OCI-LY7 (cell line): Measurements from ENCODE around the gene MGAT5B. TPM values are rescaled to one million over a fixed set of nuclear protein-coding genes. Genes with fewer than 3 reads are reported as not detected.
A peak's percentile ranks its signal among the peaks of the same experiment; 100 is the strongest.

Experiments
- BruUV-seq: library from RNA; stranded (reverse); fragments of 400-500 nt; replicated peaks from 2 replicates; lab custom pipeline; 2021; lab: Mats Ljungman, UMichigan
- CTCF ChIA-PET: fragments of 300-600 bp; sonication (Branson Sonifier 250); formaldehyde crosslinking; loops from one replicate; lab custom pipeline; 2022; ENCODE audit warnings: antibody characterized with exemption; ENCODE audit not compliant: unreplicated experiment; lab: Charles Lee
- POLR2A ChIA-PET: fragments of 300-600 bp; sonication (Branson Sonifier 250); formaldehyde crosslinking; loops from one replicate; lab custom pipeline; 2022; ENCODE audit warnings: antibody characterized with exemption; lab: Charles Lee
- DNase-seq: peaks from one replicate; pipeline ENCODE4 v3.0.0-alpha.2; 2015; ENCODE audit warnings: low spot score
- H2AFZ ChIP-seq: fragments of 200-600 bp; sonication (generic), shearing (Covaris generic); 2 replicates; pipeline ENCODE4 v1.6.1; 2014; ENCODE audit warnings: mild to moderate bottlenecking, antibody characterized with exemption, low read length, moderate library complexity
- H3K27ac ChIP-seq: fragments of 200-600 bp; sonication (generic); 2 replicates; pipeline ENCODE4 v1.5.1; 2014; ENCODE audit warnings: mixed run types, low read depth, mild to moderate bottlenecking, moderate library complexity, low read length, inconsistent platforms; ENCODE audit not compliant: poor library complexity, severe bottlenecking
- H3K36me3 ChIP-seq: fragments of 200-600 bp; sonication (generic); 2 replicates; pipeline ENCODE4 v1.6.1; 2014; ENCODE audit warnings: mild to moderate bottlenecking, antibody characterized with exemption, low read length, moderate library complexity, mixed read lengths; ENCODE audit not compliant: insufficient read depth
- H3K4me1 ChIP-seq: fragments of 200-600 bp; sonication (generic); 2 replicates; pipeline ENCODE4 v1.5.1; 2014; ENCODE audit warnings: mild to moderate bottlenecking, low read length; ENCODE audit not compliant: insufficient read depth, poor library complexity, severe bottlenecking
- H3K4me2 ChIP-seq: fragments of 200-600 bp; sonication (generic); 2 replicates; pipeline ENCODE4 v1.6.1; 2014; ENCODE audit warnings: mild to moderate bottlenecking, low read length
- H3K4me3 ChIP-seq: fragments of 200-600 bp; sonication (generic); 2 replicates; pipeline ENCODE4 v1.5.1; 2014; ENCODE audit warnings: mild to moderate bottlenecking, low read depth, low read length; ENCODE audit not compliant: poor library complexity, severe bottlenecking
- H3K79me2 ChIP-seq: fragments of 200-600 bp; sonication (generic); 2 replicates; pipeline ENCODE4 v1.6.1; 2016; ENCODE audit warnings: low read depth, mild to moderate bottlenecking, low read length, moderate library complexity, mixed read lengths; ENCODE audit not compliant: insufficient read depth
- H3K9me2 ChIP-seq: fragments of 200-600 bp; sonication (generic); 2 replicates; pipeline ENCODE4 v1.6.1; 2016; ENCODE audit warnings: mild to moderate bottlenecking, low read length, mixed read lengths; ENCODE audit not compliant: insufficient read depth
- H3K9me3 ChIP-seq: fragments of 200-600 bp; sonication (generic); 2 replicates; pipeline ENCODE4 v1.6.1; 2014; ENCODE audit warnings: mild to moderate bottlenecking, mixed run types, low read length, mixed read lengths
- H4K20me1 ChIP-seq: fragments of 200-600 bp; sonication (generic); 2 replicates; pipeline ENCODE4 v1.6.1; 2014; ENCODE audit warnings: mild to moderate bottlenecking, antibody characterized with exemption, low read length, moderate library complexity, mixed read lengths; ENCODE audit not compliant: insufficient read depth
- EZH2phosphoT487 ChIP-seq: fragments of 200-600 bp; sonication (generic); IDR thresholded peaks from 2 replicates; pipeline ENCODE4 v1.6.1; 2018; ENCODE audit warnings: low read depth, borderline replicate concordance, mild to moderate bottlenecking, mixed run types, antibody characterized with exemption, low read length, moderate library complexity, mixed read lengths
- intact Hi-C: fragments of 100-400 bp; cut with micrococcal nuclease; formaldehyde crosslinking; loops from one replicate; pipeline ENCODE4 v1.10.0; 2022; ENCODE audit not compliant: unreplicated experiment
- total RNA-seq, 2 experiments: library from RNA; depleted of rRNA in 1 of 2; stranded (reverse); fragments of >200 nt in 1 of 2; shearing (Covaris generic) in 1 of 2; gene quantifications; 2 replicates each; pipeline ENCODE4 v1.2.3, GENCODE V29; 2014 to 2022
- TF ChIP-seq, protein P1 (sequence below): fragments of 200-600 bp; sonication (generic); conservative IDR thresholded peaks from 2 replicates; pipeline ENCODE4 v1.5.1; 2014; ENCODE audit warnings: mild to moderate bottlenecking, antibody characterized with exemption, low read length, moderate library complexity, mixed read lengths

The MGAT5B gene
- total RNA-seq, 2 experiments from 2014 or later: 1.4 to 2.5 TPM

DNA sequence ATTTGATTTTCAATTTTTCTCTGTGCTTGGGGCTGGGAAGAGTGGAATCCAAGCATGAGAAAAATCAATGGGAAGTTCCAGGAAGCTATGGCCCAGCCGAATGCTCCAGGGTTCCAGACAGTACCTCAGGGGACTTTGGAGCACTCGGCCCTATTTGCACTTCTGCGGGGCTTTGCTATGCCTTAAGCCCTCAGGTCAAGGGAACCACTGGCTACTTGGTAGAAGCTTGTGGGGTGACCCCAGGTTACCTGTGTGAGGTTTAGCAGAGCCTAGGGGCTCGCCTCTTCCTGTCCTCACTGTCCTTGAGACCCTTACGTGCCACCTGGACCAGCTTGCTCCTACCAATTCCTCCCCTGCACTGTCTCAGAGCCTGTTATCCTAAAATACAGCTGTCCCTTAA, 121.3 kb downstream of the MGAT5B start:
- Histone ChIP-seq H3K4me2 (no peak overlapping the region), H3K79me2 (no peaks in the 10 kb centered on the region), H3K4me3 (no peak overlapping the region), H3K4me1 (peaks cover 14% of the 10 kb centered on the region), H3K9me2 (no peaks in the 10 kb centered on the region), H2AFZ (no peak overlapping the region), H4K20me1 (no peaks in the 10 kb centered on the region), H3K36me3 (no peaks in the 10 kb centered on the region), H3K27ac (no peak overlapping the region), H3K9me3 (no peaks in the 10 kb centered on the region)
- CTCF ChIA-PET: no interaction called here
- POLR2A ChIA-PET: interaction anchor here (0.6 to 1.3 kb wide), 2 partner anchors 11 to 16 kb away, joined by 3 read pairs; no protein-coding TSS in a partner anchor
- intact Hi-C loops: no loop called here
- DNase-seq: no peak
- no TSS peak for BruUV-seq
- TF ChIP-seq, protein P1, sequence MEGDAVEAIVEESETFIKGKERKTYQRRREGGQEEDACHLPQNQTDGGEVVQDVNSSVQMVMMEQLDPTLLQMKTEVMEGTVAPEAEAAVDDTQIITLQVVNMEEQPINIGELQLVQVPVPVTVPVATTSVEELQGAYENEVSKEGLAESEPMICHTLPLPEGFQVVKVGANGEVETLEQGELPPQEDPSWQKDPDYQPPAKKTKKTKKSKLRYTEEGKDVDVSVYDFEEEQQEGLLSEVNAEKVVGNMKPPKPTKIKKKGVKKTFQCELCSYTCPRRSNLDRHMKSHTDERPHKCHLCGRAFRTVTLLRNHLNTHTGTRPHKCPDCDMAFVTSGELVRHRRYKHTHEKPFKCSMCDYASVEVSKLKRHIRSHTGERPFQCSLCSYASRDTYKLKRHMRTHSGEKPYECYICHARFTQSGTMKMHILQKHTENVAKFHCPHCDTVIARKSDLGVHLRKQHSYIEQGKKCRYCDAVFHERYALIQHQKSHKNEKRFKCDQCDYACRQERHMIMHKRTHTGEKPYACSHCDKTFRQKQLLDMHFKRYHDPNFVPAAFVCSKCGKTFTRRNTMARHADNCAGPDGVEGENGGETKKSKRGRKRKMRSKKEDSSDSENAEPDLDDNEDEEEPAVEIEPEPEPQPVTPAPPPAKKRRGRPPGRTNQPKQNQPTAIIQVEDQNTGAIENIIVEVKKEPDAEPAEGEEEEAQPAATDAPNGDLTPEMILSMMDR: no peak
- TF ChIP-seq EZH2phosphoT487: no peak

DNA sequence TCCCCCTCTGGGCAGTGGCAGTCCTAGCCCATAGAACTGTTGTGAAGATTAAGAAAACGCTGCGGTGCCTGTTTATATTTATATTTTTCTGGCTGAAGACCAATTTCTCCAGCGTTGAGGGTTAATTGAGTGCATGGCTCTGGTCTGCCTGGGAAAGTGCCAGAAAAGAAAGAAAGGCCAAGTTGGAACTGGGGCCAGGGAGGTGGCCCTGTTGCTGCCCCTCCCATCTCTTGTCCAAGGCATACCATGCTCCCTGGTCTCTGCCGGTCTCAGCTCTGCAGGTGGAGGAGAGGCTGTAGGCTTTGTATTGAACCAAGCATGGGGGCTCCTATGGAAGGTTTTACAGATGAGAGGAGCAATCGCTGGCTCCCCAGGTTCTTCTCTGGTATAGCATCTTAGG, 124.7 kb downstream of the MGAT5B start:
- intact Hi-C loops: no loop called here
- CTCF ChIA-PET: interaction anchor here (0.7 kb wide), 1 partner anchor 98 kb away, joined by 3 read pairs; no protein-coding TSS in a partner anchor
- H3K4me3 ChIP-seq: no peak overlapping the region
- H3K9me3 ChIP-seq: no peaks in the 10 kb centered on the region
- H4K20me1 ChIP-seq: no peaks in the 10 kb centered on the region
- H3K36me3 ChIP-seq: no peaks in the 10 kb centered on the region
- H3K9me2 ChIP-seq: no peaks in the 10 kb centered on the region
- H3K4me2 ChIP-seq: no peak overlapping the region
- POLR2A ChIA-PET: interaction anchor here (0.9 to 1.1 kb wide), 2 partner anchors 13 to 17 kb away, joined by 3 read pairs; no protein-coding TSS in a partner anchor
- H2AFZ ChIP-seq: no peak overlapping the region
- peaks cover 45% of the 10 kb centered on the region for H3K4me1 ChIP-seq
- DNase-seq: no peak
- BruUV-seq: no TSS peak
- no peaks in the 10 kb centered on the region for H3K79me2 ChIP-seq
- TF ChIP-seq, protein P1: no peak
- no peak for TF ChIP-seq EZH2phosphoT487
- no peak overlapping the region for H3K27ac ChIP-seq

DNA sequence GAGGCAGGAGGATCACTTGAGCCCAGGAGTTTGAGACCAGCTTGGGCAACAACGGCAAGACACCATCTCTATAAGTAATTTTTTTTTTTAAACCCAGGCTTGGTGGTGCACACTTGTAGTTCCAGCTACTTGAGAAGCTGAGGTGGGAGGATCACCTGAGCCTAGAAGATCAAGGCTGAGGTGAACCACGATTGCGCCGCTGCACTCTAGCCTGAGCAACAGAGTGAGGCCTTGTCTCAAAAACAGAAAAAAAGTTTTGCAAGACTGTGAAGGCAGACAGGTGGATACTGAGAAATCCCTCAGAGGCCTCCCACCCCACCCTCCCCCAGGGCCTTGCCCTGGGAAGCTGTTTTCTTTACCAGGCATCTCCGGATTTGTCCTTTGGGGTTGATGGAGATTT, 125.4 kb downstream of the MGAT5B start:
- DNase-seq: peak; percentile 49
- no peaks in the 10 kb centered on the region for H3K36me3 ChIP-seq
- H4K20me1 ChIP-seq: no peaks in the 10 kb centered on the region
- POLR2A ChIA-PET: interaction anchor here (1.1 kb wide), 1 partner anchor 12 kb away, joined by 3 read pairs; no protein-coding TSS in a partner anchor
- CTCF ChIA-PET: no interaction called here
- intact Hi-C loops: no loop called here
- H3K27ac ChIP-seq: no peak overlapping the region
- no peaks in the 10 kb centered on the region for H3K79me2 ChIP-seq
- 0 out of 2 replicates have a peak overlapping the region, but pooled peaks have one; percentile 17 for H3K4me2 ChIP-seq
- no TSS peak for BruUV-seq
- H3K4me1 ChIP-seq: peaks cover 52% of the 10 kb centered on the region
- H3K4me3 ChIP-seq: no peak overlapping the region
- H3K9me3 ChIP-seq: no peaks in the 10 kb centered on the region
- TF ChIP-seq EZH2phosphoT487: no peak
- TF ChIP-seq, protein P1: no peak
- no peak overlapping the region; the same call in 1 of the 2 replicates for H2AFZ ChIP-seq
- H3K9me2 ChIP-seq: no peaks in the 10 kb centered on the region
